Esophagus muscularis mucosa (tissue), 4 donors: ENCODE data around the gene HIBADH. TPM values are rescaled to one million over a fixed set of nuclear protein-coding genes. Genes with fewer than 3 reads are reported as not detected.

Source experiments
- DNase-seq: peaks from one replicate; pipeline ENCODE4 v3.0.0-alpha.2; 2017; ENCODE audit errors: extremely low spot score
- H3K27ac ChIP-seq, 4 donors: fragments of 200-600 bp; sonication (generic); replicated peaks in 1 of 4; 1 replicate in 3 of 4; 2 replicates in 1 of 4; pipeline ENCODE4 v1.5.1; 2016 to 2019; ENCODE audit warnings: mild to moderate bottlenecking in 1 of 4
- H3K27me3 ChIP-seq, 4 donors: fragments of 200-600 bp; sonication (generic); one replicate each; pipeline versions ENCODE4 v1.5.1 to v1.6.0; 2016 to 2019
- H3K36me3 ChIP-seq, 4 donors: fragments of 200-600 bp; sonication (generic); one replicate each; pipeline ENCODE4 v1.5.1; 2016 to 2019
- H3K4me1 ChIP-seq, 4 donors: fragments of 200-600 bp; sonication (generic); one replicate each; pipeline ENCODE4 v1.5.1; 2016 to 2019
- H3K4me3 ChIP-seq, 4 donors: fragments of 200-600 bp; sonication (generic); 1 replicate in 2 of 4; 2 replicates in 2 of 4; pipeline ENCODE4 v1.5.1; 2016 to 2019; ENCODE audit warnings: mild to moderate bottlenecking in 4 of 4, moderate library complexity in 1 of 4
- H3K9me3 ChIP-seq, 4 donors: fragments of 200-600 bp; sonication (generic); 1 replicate in 3 of 4; 2 replicates in 1 of 4; pipeline ENCODE4 v1.5.1; 2016 to 2019
- CTCF ChIP-seq, 3 experiments: fragments of 200-600 bp in 2 of 3; fragments of 450-650 bp in 1 of 3; sonication (generic) in 2 of 3; IDR thresholded peaks; one replicate each; pipeline ENCODE4 v1.5.1; 2017 to 2019; ENCODE audit warnings: antibody characterized with exemption in 3 of 3, mild to moderate bottlenecking in 2 of 3, moderate library complexity in 1 of 3
- EP300 ChIP-seq: sonication (generic); formaldehyde crosslinking; IDR thresholded peaks from one replicate; pipeline ENCODE4 v1.6.1; 2017; ENCODE audit warnings: antibody characterized with exemption
- POLR2A ChIP-seq: fragments of 450-650 bp; IDR thresholded peaks from one replicate; pipeline ENCODE4 v1.6.1; 2017; ENCODE audit warnings: antibody characterized with exemption, moderate library complexity, mild to moderate bottlenecking, low read depth
- POLR2AphosphoS5 ChIP-seq, 2 donors: sonication (generic); formaldehyde crosslinking; IDR thresholded peaks; one replicate each; pipeline ENCODE4 v1.6.1; 2017; ENCODE audit warnings: antibody characterized with exemption in 2 of 2
- WGBS: methylation state at CpG from one replicate; pipeline ENCODE4 v1.1.5; 2018; 5-methylcytosine and 5-hydroxymethylcytosine counted together
- intact Hi-C: fragments of 100-400 bp; cut with DNase I; formaldehyde crosslinking; loops from one replicate; pipeline ENCODE4 v1.15.1; 2023
- total RNA-seq, 4 donors: library from RNA; depleted of rRNA; stranded (reverse); fragments of >200 nt; gene quantifications; one replicate each; pipeline versions ENCODE4 v1.1.0 to v1.2.1, GENCODE V29; 2016

HIBADH gene
- total RNA-seq, 4 donors from 2014 or later = 45.4 to 66.0 (median 52.3) TPM

GRCh38 chr7:27478084-27478483 is 184.6 kb downstream of the HIBADH start:
- no peak for DNase-seq
- intact Hi-C loops = no loop called here
- TF ChIP-seq CTCF (IDR thresholded peaks at IDR 0.05) (no peak), POLR2A (no peak), EP300 (no peak), POLR2AphosphoS5 (IDR thresholded peaks at IDR 0.05) (no peak)
- 61% methylated on average over 1 of the region's 1 CpG for WGBS
- H3K4me3 ChIP-seq = no peak overlapping the region
- H3K27me3 ChIP-seq = no peaks in the 10 kb centered on the region
- no peaks in the 10 kb centered on the region for H3K9me3 ChIP-seq
- H3K27ac ChIP-seq = no peak overlapping the region
- H3K36me3 ChIP-seq = no peaks in the 10 kb centered on the region
- no peaks in the 10 kb centered on the region for H3K4me1 ChIP-seq

- H3K9me3 ChIP-seq = no peaks in the 10 kb centered on the region
- H3K27me3 ChIP-seq = no peaks in the 10 kb centered on the region
- no peak overlapping the region for H3K4me3 ChIP-seq
- intact Hi-C loops = no loop called here
- no peak for TF ChIP-seq POLR2A
- TF ChIP-seq EP300 = no peak
- TF ChIP-seq CTCF (IDR thresholded peaks at IDR 0.05) = no peak
- TF ChIP-seq POLR2AphosphoS5 (IDR thresholded peaks at IDR 0.05) = no peak
- DNase-seq = no peak
- H3K27ac ChIP-seq = no peak overlapping the region
- no peaks in the 10 kb centered on the region for H3K4me1 ChIP-seq
- WGBS = 37% methylated on average over 2 of the region's 2 CpGs
- H3K36me3 ChIP-seq = no peaks in the 10 kb centered on the region
Measured at GRCh38 chr7:27476493-27476892, 186.2 kb downstream of the HIBADH start.

Other genes starting within 250 kb of the HIBADH start
- 100 to 1,000 TPM; 107 to 139 (median 127) TPM for gene TAX1BP1, start 77.3 kb upstream of the HIBADH start, total RNA-seq